Endothelial cell of umbilical vein (primary cell): ENCODE measurements around the gene JUNB. TPM values are rescaled to one million over a fixed set of nuclear protein-coding genes. Genes with fewer than 3 reads are reported as not detected.

Source experiments
- BruUV-seq: library from RNA; stranded (reverse); fragments of 400-500 nt; replicated peaks from 2 replicates; lab custom pipeline; 2021; lab: Mats Ljungman, UMichigan
- CTCF ChIA-PET: fragments of 300-600, 350-600 bp; sonication (Branson Sonifier 250); formaldehyde crosslinking; loops from one replicate; lab custom pipeline; 2021; ENCODE audit warnings: antibody characterized with exemption, inconsistent platforms; lab: Charles Lee
- POLR2A ChIA-PET: fragments of 300-600, 350-600 bp; sonication (Branson Sonifier 250); formaldehyde crosslinking; loops from one replicate; lab custom pipeline; 2021; ENCODE audit warnings: antibody characterized with exemption, inconsistent platforms; lab: Charles Lee
- DNase-seq: peaks from one replicate; pipeline ENCODE4 v3.0.0-alpha.2; 2011; ENCODE audit warnings: low read depth, low spot score
- FAIRE-seq: peaks from 2 replicates; lab custom pipeline; 2011; peaks lifted over from hg19 to GRCh38; lab: Jason Lieb, UNC
- H2AFZ ChIP-seq: 2 replicates; pipeline ENCODE4 v1.6.0; 2012; ENCODE audit warnings: low read depth, low read length, control low read depth, inconsistent platforms
- H3K27ac ChIP-seq: 2 replicates; pipeline ENCODE4 v1.5.1; 2011; ENCODE audit warnings: low read depth, mild to moderate bottlenecking, control low read depth, low read length, moderate library complexity; ENCODE audit not compliant: insufficient read depth
- H3K27me3 ChIP-seq, 2 experiments: 2 replicates each; pipeline versions ENCODE4 v1.6.0 to v1.6.1; 2011; ENCODE audit warnings: low read length in 2 of 2, mixed read lengths in 1 of 2; ENCODE audit not compliant: control insufficient read depth in 2 of 2, insufficient read depth in 2 of 2
- H3K36me3 ChIP-seq, 2 experiments: 2 replicates in 1 of 2; 3 replicates in 1 of 2; pipeline ENCODE4 v1.5.1; 2011; ENCODE audit warnings: low read length in 2 of 2, mild to moderate bottlenecking in 1 of 2, moderate library complexity in 1 of 2; ENCODE audit not compliant: control insufficient read depth in 2 of 2, insufficient read depth in 2 of 2; ENCODE audit errors: extremely low read depth in 1 of 2
- H3K4me1 ChIP-seq: 3 replicates; pipeline ENCODE4 v1.5.1; 2011; ENCODE audit warnings: mild to moderate bottlenecking, low read length; ENCODE audit not compliant: control insufficient read depth, insufficient read depth; ENCODE audit errors: extremely low read depth
- H3K4me2 ChIP-seq: 2 replicates; pipeline ENCODE4 v1.6.1; 2011; ENCODE audit warnings: low read length, control low read depth, mixed read lengths; ENCODE audit not compliant: insufficient read depth
- H3K4me3 ChIP-seq, 3 experiments: fragments of 200-600 bp in 1 of 3; sonication (generic), shearing (Covaris generic) in 1 of 3; replicated peaks in 1 of 3; 2 replicates each; pipeline ENCODE4 v1.5.1; 2011 to 2016; ENCODE audit warnings: control low read depth in 3 of 3, low read length in 3 of 3, mild to moderate bottlenecking in 2 of 3, inconsistent platforms in 1 of 3, low read depth in 1 of 3, moderate library complexity in 1 of 3; ENCODE audit not compliant: insufficient read depth in 1 of 3
- H3K79me2 ChIP-seq: 2 replicates; pipeline ENCODE4 v1.6.0; 2012; ENCODE audit warnings: low read length, inconsistent platforms; ENCODE audit not compliant: control insufficient read depth, insufficient read depth
- H3K9ac ChIP-seq: replicated peaks from 2 replicates; pipeline ENCODE3; 2011; ENCODE audit warnings: low read length, control low read depth; ENCODE audit not compliant: insufficient read depth; ENCODE audit errors: extremely low read depth
- H3K9me1 ChIP-seq: replicated peaks from 3 replicates; pipeline ENCODE4 v1.6.0; 2011; ENCODE audit warnings: mild to moderate bottlenecking, low read length; ENCODE audit not compliant: control insufficient read depth, insufficient read depth; ENCODE audit errors: extremely low read depth
- H3K9me3 ChIP-seq: replicated peaks from 2 replicates; pipeline ENCODE4 v1.5.1; 2012; ENCODE audit warnings: low read length, inconsistent platforms; ENCODE audit not compliant: control insufficient read depth, insufficient read depth
- H4K20me1 ChIP-seq: replicated peaks from 2 replicates; pipeline ENCODE3; 2011; ENCODE audit warnings: mild to moderate bottlenecking, low read length; ENCODE audit not compliant: control insufficient read depth, insufficient read depth; ENCODE audit errors: extremely low read depth
- CTCF ChIP-seq, 2 donors: IDR thresholded peaks; 1 replicate in 1 of 2; 2 replicates in 1 of 2; pipeline ENCODE4 v1.5.1; 2011; ENCODE audit warnings: low read length in 2 of 2, mild to moderate bottlenecking in 2 of 2, moderate library complexity in 2 of 2, control low read depth in 1 of 2, inconsistent platforms in 1 of 2, low read depth in 1 of 2; ENCODE audit not compliant: insufficient read depth in 1 of 2; ENCODE audit errors: extremely low read depth in 1 of 2
- EZH2 ChIP-seq: IDR thresholded peaks from 2 replicates; pipeline ENCODE4 v1.6.1; 2012; ENCODE audit warnings: borderline replicate concordance, low read depth, mild to moderate bottlenecking, moderate library complexity, low read length, inconsistent platforms; ENCODE audit not compliant: severe bottlenecking
- GATA2 ChIP-seq: IDR thresholded peaks from 2 replicates; pipeline ENCODE4 v1.7.0; 2011; ENCODE audit warnings: low read depth, mild to moderate bottlenecking, moderate library complexity, mixed read lengths, low read length; ENCODE audit not compliant: insufficient read length, insufficient read depth
- JUN ChIP-seq: IDR thresholded peaks from 2 replicates; pipeline ENCODE4 v1.6.1; 2011; ENCODE audit warnings: borderline replicate concordance, low read depth; ENCODE audit not compliant: insufficient read length, insufficient read depth
- MYC ChIP-seq: IDR thresholded peaks from one replicate; pipeline ENCODE4 v1.6.1; 2011; ENCODE audit warnings: mild to moderate bottlenecking, low read depth, low read length
- POLR2A ChIP-seq: IDR thresholded peaks from 2 replicates; pipeline ENCODE4 v1.6.1; 2012; ENCODE audit warnings: low read depth, mild to moderate bottlenecking, control low read depth, low read length
- dilution Hi-C: fragments of 300-500 bp; cut with MboI; formaldehyde crosslinking; loops from one replicate; pipeline ENCODE4 v1.15.0; 2019; ENCODE audit warnings: low sequenced_read_pairs; ENCODE audit not compliant: extremely low pct_ligation_motif_present
- intact Hi-C: fragments of 100-400 bp; cut with micrococcal nuclease; formaldehyde crosslinking; loops from one replicate; pipeline ENCODE4 v1.10.0; 2022
- polyA plus RNA-seq, 4 experiments: library from polyadenylated mRNA; depleted of rRNA in 3 of 4; stranded (reverse) in 3 of 4; unstranded in 1 of 4; fragments of >200 nt; gene quantifications; 2 replicates each; pipeline versions ENCODE4 v1.2.1 to v1.2.3, GENCODE V29; 2011 to 2012; ENCODE audit warnings: missing spikeins in 1 of 4
- total RNA-seq: library from RNA; stranded (reverse); gene quantifications from 2 replicates; pipeline ENCODE4 v1.2.3, GENCODE V29; 2021

JUNB gene
- total and polyA plus RNA-seq, 2 donors (not counting 3 experiments of a cell fraction or from before 2014, with no cell fraction given), result 22.8 to 74.4 TPM

GRCh38 chr19:12757544-12758274 is 33.6 kb upstream of the JUNB start:
- H3K9me1 ChIP-seq, result no peaks in the 10 kb centered on the region
- H3K4me1 ChIP-seq, result no peaks in the 10 kb centered on the region
- no peak for TF ChIP-seq MYC
- peak; percentile 98 to 99 for TF ChIP-seq CTCF (IDR thresholded peaks at IDR 0.05; ENCODE audit: extremely low read depth in 1 of 2, insufficient read depth in 1 of 2, low read depth in 1 of 2, low read length in 2 of 2)
- H2AFZ ChIP-seq, result peak overlapping the region; percentile 99
- no peaks in the 10 kb centered on the region for H3K36me3 ChIP-seq
- peak overlapping the region in 2 of 3 experiments; percentile 22 to 39 for H3K4me3 ChIP-seq
- H3K27ac ChIP-seq, result no peak overlapping the region
- DNase-seq (peak; percentile 81), FAIRE-seq (peak; percentile 83)
- no peaks in the 10 kb centered on the region for H3K79me2 ChIP-seq
- H3K27me3 ChIP-seq, result no peaks in the 10 kb centered on the region
- intact Hi-C loops (loop anchor here (1.0 to 2.0 kb wide), 3 partner anchors 35 to 193 kb away; partner anchors contain the start of gene TNPO2), dilution Hi-C loops (no loop called here)
- no peak overlapping the region for H3K9ac ChIP-seq
- no TSS peak for BruUV-seq
- H3K4me2 ChIP-seq, result peak overlapping the region; percentile 78
- POLR2A ChIA-PET, result interaction anchor here (1.3 kb wide), 1 partner anchor 34 kb away, joined by 3 read pairs; the partner anchor contains the start of gene JUNB
- CTCF ChIA-PET, result interaction anchor here (0.5 to 12.6 kb wide), 35 partner anchors 9 to 833 kb away, joined by 3 to 481 read pairs (median 4); partner anchors contain the start of genes CALR, GET3, HOOK2 and JUNB
- H3K9me3 ChIP-seq, result no peaks in the 10 kb centered on the region
- no peaks in the 10 kb centered on the region for H4K20me1 ChIP-seq

GRCh38 chr19:12759686-12760085 is 31.6 kb upstream of the JUNB start:
- FAIRE-seq, result no peak
- no TSS peak for BruUV-seq
- CTCF ChIA-PET, result interaction anchor here (0.9 to 12.6 kb wide), 18 partner anchors 9 to 174 kb away, joined by 3 to 524 read pairs (median 7); partner anchors contain the start of genes BEST2, FARSA, GET3 and HOOK2
- DNase-seq, result no peak
- H3K36me3 ChIP-seq, result no peaks in the 10 kb centered on the region
- dilution Hi-C loops, result no loop called here
- no peaks in the 10 kb centered on the region for H3K9me1 ChIP-seq
- no peak overlapping the region for H3K4me3 ChIP-seq
- intact Hi-C loops, result loop anchor here (1.0 to 2.0 kb wide), 3 partner anchors 15 to 88 kb away; partner anchors contain the start of gene HOOK2
- no peak overlapping the region for H3K9ac ChIP-seq
- no peak overlapping the region for H2AFZ ChIP-seq
- POLR2A ChIA-PET, result interaction anchor here (1.3 kb wide), 1 partner anchor 30 kb away, joined by 4 read pairs; no protein-coding TSS in a partner anchor
- H3K27ac ChIP-seq, result no peak overlapping the region
- no peak for TF ChIP-seq JUN
- no peak for TF ChIP-seq GATA2
- TF ChIP-seq EZH2, result no peak
- no peak for TF ChIP-seq MYC
- no peak for TF ChIP-seq POLR2A
- TF ChIP-seq CTCF (IDR thresholded peaks at IDR 0.05; ENCODE audit: extremely low read depth in 1 of 2, insufficient read depth in 1 of 2, low read depth in 1 of 2, low read length in 2 of 2), result no peak
- H3K79me2 ChIP-seq, result no peaks in the 10 kb centered on the region
- H3K9me3 ChIP-seq, result no peaks in the 10 kb centered on the region
- no peaks in the 10 kb centered on the region for H3K4me1 ChIP-seq
- H3K4me2 ChIP-seq, result no peak overlapping the region
- H3K27me3 ChIP-seq, result no peaks in the 10 kb centered on the region
- H4K20me1 ChIP-seq, result no peaks in the 10 kb centered on the region
